ENCODE measurements around the gene NFATC2.

GRCh38 chr20:51409192-51409880, 133.2 kb downstream of the NFATC2 start:
- TF ChIP-seq CTCF (conservative IDR thresholded peaks at IDR 0.05; ENCODE audit: low read depth, low read length) (no peak), POLR2A (IDR thresholded peaks at IDR 0.05; ENCODE audit: low read depth, low read length) (no peak), FOS (IDR thresholded peaks at IDR 0.05; ENCODE audit: low read depth, low read length) (no peak), NFE2L2 (IDR thresholded peaks at IDR 0.05; ENCODE audit: low read depth, low read length) (no peak)

Measured in IMR-90 (cell line).